GM23338 (cell line): ENCODE data around the gene DDX24.

Experiments
- CREB1 ChIP-seq: fragments of 250-450 bp; sonication (Bioruptor Pico); IDR thresholded peaks from 2 replicates; pipeline ENCODE4 v1.5.0; 2020; ENCODE audit warnings: low read depth, mild to moderate bottlenecking, moderate library complexity
- EZH2 ChIP-seq: fragments of 200-600 bp; sonication (generic); IDR thresholded peaks from one replicate; pipeline ENCODE4 v1.8.0; 2017; ENCODE audit warnings: antibody characterized with exemption, mild to moderate bottlenecking, low read depth; ENCODE audit not compliant: unreplicated experiment
- EZH2phosphoT487 ChIP-seq: fragments of 200-600 bp; sonication (generic); IDR thresholded peaks from one replicate; pipeline ENCODE4 v1.8.1; 2018; ENCODE audit warnings: antibody characterized with exemption; ENCODE audit not compliant: unreplicated experiment
- JUNB ChIP-seq: IDR thresholded peaks from one replicate; pipeline ENCODE4 v1.6.1; 2016; ENCODE audit warnings: antibody characterized with exemption; ENCODE audit not compliant: unreplicated experiment
- NANOG ChIP-seq: IDR thresholded peaks from 2 replicates; pipeline ENCODE4 v1.6.1; 2016; ENCODE audit warnings: antibody characterized with exemption, borderline replicate concordance
- POLR2AphosphoS5 ChIP-seq: IDR thresholded peaks from 2 replicates; pipeline ENCODE4 v1.6.1; 2016; ENCODE audit warnings: antibody characterized with exemption, low read depth
- REST ChIP-seq: IDR thresholded peaks from one replicate; pipeline ENCODE4 v1.6.1; 2018; ENCODE audit warnings: antibody characterized with exemption; ENCODE audit not compliant: unreplicated experiment
- ZNF114 ChIP-seq: fragments of 250-450 bp; sonication (Bioruptor Pico); IDR thresholded peaks from 2 replicates; pipeline ENCODE4 v1.5.0; 2020; ENCODE audit warnings: mild to moderate bottlenecking, moderate library complexity
- ZNF331 ChIP-seq: fragments of 250-450 bp; sonication (Bioruptor Pico); IDR thresholded peaks from 2 replicates; pipeline ENCODE4 v1.5.0; 2020; ENCODE audit warnings: low read depth, mild to moderate bottlenecking, moderate library complexity
- TF ChIP-seq, protein P1 (sequence below), 2 experiments: fragments of 200-600 bp in 1 of 2; sonication (generic) in 1 of 2; conservative IDR thresholded peaks; 2 replicates each; pipeline versions ENCODE4 v1.5.1 to v1.6.1; 2016 to 2017; ENCODE audit warnings: antibody characterized with exemption in 2 of 2, low read depth in 2 of 2, mild to moderate bottlenecking in 2 of 2, moderate library complexity in 1 of 2
- TF ChIP-seq, protein P2 (sequence below): IDR thresholded peaks from 2 replicates; pipeline ENCODE4 v1.6.1; 2016; ENCODE audit warnings: antibody characterized with exemption

DNA sequence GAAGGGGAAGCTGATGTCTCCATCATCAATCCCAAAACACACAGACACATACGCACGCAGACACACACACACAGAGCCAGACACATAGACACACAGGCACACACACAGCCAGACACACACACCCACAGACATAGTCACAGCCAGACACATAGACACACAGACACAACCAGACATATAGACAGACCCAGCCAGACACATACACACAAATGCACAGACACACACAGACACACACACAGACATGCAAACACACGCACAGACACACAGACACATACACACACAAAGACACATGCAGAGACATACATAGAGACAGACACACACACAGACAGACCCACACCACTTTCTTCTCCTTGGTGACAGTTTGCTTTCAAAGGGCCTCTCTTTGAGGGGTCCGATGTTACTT lies 77.6 kb downstream of the DDX24 start:
- TF ChIP-seq JUNB (no peak), POLR2AphosphoS5 (no peak), EZH2 (no peak), CREB1 (CRISPR knock-in tag) (no peak), NANOG (no peak), REST (no peak), EZH2phosphoT487 (no peak), ZNF114 (CRISPR knock-in tag) (no peak), ZNF331 (CRISPR knock-in tag) (no peak)
- TF ChIP-seq, protein P1, sequence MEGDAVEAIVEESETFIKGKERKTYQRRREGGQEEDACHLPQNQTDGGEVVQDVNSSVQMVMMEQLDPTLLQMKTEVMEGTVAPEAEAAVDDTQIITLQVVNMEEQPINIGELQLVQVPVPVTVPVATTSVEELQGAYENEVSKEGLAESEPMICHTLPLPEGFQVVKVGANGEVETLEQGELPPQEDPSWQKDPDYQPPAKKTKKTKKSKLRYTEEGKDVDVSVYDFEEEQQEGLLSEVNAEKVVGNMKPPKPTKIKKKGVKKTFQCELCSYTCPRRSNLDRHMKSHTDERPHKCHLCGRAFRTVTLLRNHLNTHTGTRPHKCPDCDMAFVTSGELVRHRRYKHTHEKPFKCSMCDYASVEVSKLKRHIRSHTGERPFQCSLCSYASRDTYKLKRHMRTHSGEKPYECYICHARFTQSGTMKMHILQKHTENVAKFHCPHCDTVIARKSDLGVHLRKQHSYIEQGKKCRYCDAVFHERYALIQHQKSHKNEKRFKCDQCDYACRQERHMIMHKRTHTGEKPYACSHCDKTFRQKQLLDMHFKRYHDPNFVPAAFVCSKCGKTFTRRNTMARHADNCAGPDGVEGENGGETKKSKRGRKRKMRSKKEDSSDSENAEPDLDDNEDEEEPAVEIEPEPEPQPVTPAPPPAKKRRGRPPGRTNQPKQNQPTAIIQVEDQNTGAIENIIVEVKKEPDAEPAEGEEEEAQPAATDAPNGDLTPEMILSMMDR (conservative IDR thresholded peaks at IDR 0.05; ENCODE audit: low read depth in 2 of 2): no peak
- TF ChIP-seq, protein P2, sequence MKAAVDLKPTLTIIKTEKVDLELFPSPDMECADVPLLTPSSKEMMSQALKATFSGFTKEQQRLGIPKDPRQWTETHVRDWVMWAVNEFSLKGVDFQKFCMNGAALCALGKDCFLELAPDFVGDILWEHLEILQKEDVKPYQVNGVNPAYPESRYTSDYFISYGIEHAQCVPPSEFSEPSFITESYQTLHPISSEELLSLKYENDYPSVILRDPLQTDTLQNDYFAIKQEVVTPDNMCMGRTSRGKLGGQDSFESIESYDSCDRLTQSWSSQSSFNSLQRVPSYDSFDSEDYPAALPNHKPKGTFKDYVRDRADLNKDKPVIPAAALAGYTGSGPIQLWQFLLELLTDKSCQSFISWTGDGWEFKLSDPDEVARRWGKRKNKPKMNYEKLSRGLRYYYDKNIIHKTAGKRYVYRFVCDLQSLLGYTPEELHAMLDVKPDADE: no peak
